ENCODE measurements around the gene TTC28.
"Not testable (repeated sequence)": the region's sequence is repeated elsewhere in the genome, so short reads cannot be mapped to it uniquely, and the experiment has no call there.

Gene TTC28

GRCh38 chr22:28560743-28561101 lies 118.9 kb downstream of the TTC28 start:
- not testable (repeated sequence) for DNase-seq (ENCODE audit: low read depth, low spot score)

GRCh38 chr22:28560046-28560742 lies 119.4 kb downstream of the TTC28 start:
- DNase-seq (ENCODE audit: low read depth, low spot score) = no peak

GRCh38 chr22:28557184-28557583 lies 122.5 kb downstream of the TTC28 start:
- DNase-seq (ENCODE audit: low read depth, low spot score) = no peak

- DNase-seq (ENCODE audit: low read depth, low spot score) = not testable (repeated sequence)
Observed at GRCh38 chr22:28553108-28553866, 126.4 kb downstream of the TTC28 start.

GRCh38 chr22:28548406-28548805 lies 131.2 kb downstream of the TTC28 start:
- DNase-seq (ENCODE audit: low read depth, low spot score) = no peak

GRCh38 chr22:28547132-28547842 lies 132.4 kb downstream of the TTC28 start:
- DNase-seq (ENCODE audit: low read depth, low spot score) = no peak

GRCh38 chr22:28544431-28544868 lies 135.2 kb downstream of the TTC28 start:
- DNase-seq (ENCODE audit: low read depth, low spot score) = no peak

- no peak for DNase-seq (ENCODE audit: low read depth, low spot score)
Observed at GRCh38 chr22:28542980-28543621, 136.5 kb downstream of the TTC28 start.

GRCh38 chr22:28541137-28541536 lies 138.5 kb downstream of the TTC28 start:
- no peak for DNase-seq (ENCODE audit: low read depth, low spot score)

GRCh38 chr22:28538922-28539321 lies 140.7 kb downstream of the TTC28 start:
- no peak for DNase-seq (ENCODE audit: low read depth, low spot score)

GRCh38 chr22:28530565-28530964 lies 149.1 kb downstream of the TTC28 start:
- not testable (repeated sequence) for DNase-seq (ENCODE audit: low read depth, low spot score)

- not testable (repeated sequence) for DNase-seq (ENCODE audit: low read depth, low spot score)
Observed at GRCh38 chr22:28529144-28529543, 150.5 kb downstream of the TTC28 start.

- no peak for DNase-seq (ENCODE audit: low read depth, low spot score)
Observed at GRCh38 chr22:28521451-28521850, 158.2 kb downstream of the TTC28 start.

GRCh38 chr22:28514321-28514821 lies 165.3 kb downstream of the TTC28 start:
- DNase-seq (ENCODE audit: low read depth, low spot score) = no peak

GRCh38 chr22:28512387-28512786 lies 167.3 kb downstream of the TTC28 start:
- not testable (repeated sequence) for DNase-seq (ENCODE audit: low read depth, low spot score)

GRCh38 chr22:28507896-28508295 lies 171.7 kb downstream of the TTC28 start:
- DNase-seq (ENCODE audit: low read depth, low spot score) = no peak

- no peak for DNase-seq (ENCODE audit: low read depth, low spot score)
Observed at GRCh38 chr22:28506150-28506535, 173.5 kb downstream of the TTC28 start.

- DNase-seq (ENCODE audit: low read depth, low spot score) = no peak
Observed at GRCh38 chr22:28505416-28506149, 174.1 kb downstream of the TTC28 start.

- DNase-seq (ENCODE audit: low read depth, low spot score) = no peak
Observed at GRCh38 chr22:28500006-28500405, 179.6 kb downstream of the TTC28 start.

- DNase-seq (ENCODE audit: low read depth, low spot score) = no peak
Observed at GRCh38 chr22:28498044-28498443, 181.6 kb downstream of the TTC28 start.

- DNase-seq (ENCODE audit: low read depth, low spot score) = no peak
Observed at GRCh38 chr22:28497188-28497587, 182.5 kb downstream of the TTC28 start.

Data from activated CD4-positive, CD25-positive, alpha-beta regulatory T cell treated with anti-CD3 and anti-CD28 coated beads, Interleukin-2, amount 50 U/mL, for 16 hours (primary cell).